ENCODE measurements around the gene IFNG.

Gene IFNG

GRCh38 chr12:68131867-68132414 lies 27.6 kb downstream of the IFNG start:
- no peak for DNase-seq (ENCODE audit: low read depth)
- TF ChIP-seq MYC (IDR thresholded peaks at IDR 0.05; ENCODE audit: low read depth, low read length) (no peak), CTCF (IDR thresholded peaks at IDR 0.05; ENCODE audit: low read depth, low read length) (no peak), MAX (IDR thresholded peaks at IDR 0.05; ENCODE audit: low read depth, low read length) (no peak), POLR2A (IDR thresholded peaks at IDR 0.05; ENCODE audit: extremely low read depth, insufficient read length) (no peak)
- no peak overlapping the region for H3K4me3 ChIP-seq (ENCODE audit: low read depth, low read length)

- H3K4me3 ChIP-seq (ENCODE audit: low read depth, low read length) = no peak overlapping the region
- TF ChIP-seq CTCF (IDR thresholded peaks at IDR 0.05; ENCODE audit: low read depth, low read length) = no peak
- TF ChIP-seq POLR2A (IDR thresholded peaks at IDR 0.05; ENCODE audit: extremely low read depth, insufficient read length) = no peak
- no peak for TF ChIP-seq MAX (IDR thresholded peaks at IDR 0.05; ENCODE audit: low read depth, low read length)
- no peak for TF ChIP-seq MYC (IDR thresholded peaks at IDR 0.05; ENCODE audit: low read depth, low read length)
- no peak for DNase-seq (ENCODE audit: low read depth)
These were observed 29.6 kb downstream of the IFNG start for GRCh38 chr12:68129979-68130378.

GRCh38 chr12:68122236-68122920 lies 37.2 kb downstream of the IFNG start:
- TF ChIP-seq MYC (IDR thresholded peaks at IDR 0.05; ENCODE audit: low read depth, low read length) = no peak
- no peak for TF ChIP-seq MAX (IDR thresholded peaks at IDR 0.05; ENCODE audit: low read depth, low read length)
- TF ChIP-seq CTCF (IDR thresholded peaks at IDR 0.05; ENCODE audit: low read depth, low read length) = no peak
- DNase-seq (ENCODE audit: low read depth) = no peak
- H3K4me3 ChIP-seq (ENCODE audit: low read depth, low read length) = no peak overlapping the region

- no peak for DNase-seq (ENCODE audit: low read depth)
These were observed 38.4 kb downstream of the IFNG start for GRCh38 chr12:68121143-68121542.

GRCh38 chr12:68119724-68120211 lies 39.8 kb downstream of the IFNG start:
- TF ChIP-seq POLR2A (IDR thresholded peaks at IDR 0.05; ENCODE audit: extremely low read depth, insufficient read length) (no peak), MYC (IDR thresholded peaks at IDR 0.05; ENCODE audit: low read depth, low read length) (no peak), MAX (IDR thresholded peaks at IDR 0.05; ENCODE audit: low read depth, low read length) (no peak), CTCF (IDR thresholded peaks at IDR 0.05; ENCODE audit: low read depth, low read length) (no peak)
- DNase-seq (ENCODE audit: low read depth) = no peak
- H3K4me3 ChIP-seq (ENCODE audit: low read depth, low read length) = no peak overlapping the region

More at GRCh38 chr12:68121143-68121542, 38.4 kb downstream of the IFNG start:
- no peak overlapping the region for H3K4me3 ChIP-seq (ENCODE audit: low read depth, low read length)
- no peak for TF ChIP-seq MYC (IDR thresholded peaks at IDR 0.05; ENCODE audit: low read depth, low read length)
- no peak for TF ChIP-seq CTCF (IDR thresholded peaks at IDR 0.05; ENCODE audit: low read depth, low read length)
- TF ChIP-seq MAX (IDR thresholded peaks at IDR 0.05; ENCODE audit: low read depth, low read length) = no peak
- no peak for TF ChIP-seq POLR2A (IDR thresholded peaks at IDR 0.05; ENCODE audit: extremely low read depth, insufficient read length)
